Mesenchymal stem cell (in vitro differentiated cells and primary cell): ENCODE data around the gene SYAP1.

ENCODE experiments used
- DNase-seq: peaks from one replicate; pipeline ENCODE4 v3.0.0-alpha.2; 2013
- H2AFZ ChIP-seq: one replicate; pipeline ENCODE4 v1.6.1; 2013; ENCODE audit warnings: low read depth, mild to moderate bottlenecking, control low read depth, inconsistent platforms, low read length, moderate library complexity
- H2AK5ac ChIP-seq: 2 replicates; pipeline ENCODE4 v1.6.1; 2013; ENCODE audit warnings: low read length, moderate library complexity, mild to moderate bottlenecking, inconsistent platforms; ENCODE audit not compliant: severe bottlenecking
- H2BK120ac ChIP-seq: one replicate; pipeline ENCODE4 v1.6.1; 2013; ENCODE audit warnings: low read depth, mild to moderate bottlenecking, inconsistent platforms, low read length, moderate library complexity
- H2BK12ac ChIP-seq, 2 experiments: one replicate each; pipeline ENCODE4 v1.6.1; 2013; ENCODE audit warnings: inconsistent platforms in 2 of 2, low read length in 2 of 2, mild to moderate bottlenecking in 2 of 2, moderate library complexity in 2 of 2, control low read depth in 1 of 2
- H2BK15ac ChIP-seq: one replicate; pipeline ENCODE4 v1.6.1; 2013; ENCODE audit warnings: mild to moderate bottlenecking, low read depth, inconsistent platforms; ENCODE audit not compliant: poor library complexity, severe bottlenecking
- H2BK5ac ChIP-seq: 2 replicates; pipeline ENCODE4 v1.6.1; 2013; ENCODE audit warnings: low read depth, mild to moderate bottlenecking, low read length, control low read depth, inconsistent platforms; ENCODE audit not compliant: poor library complexity, severe bottlenecking
- H3K14ac ChIP-seq, 2 experiments: one replicate each; pipeline ENCODE4 v1.6.1; 2013; ENCODE audit warnings: inconsistent platforms in 2 of 2, low read length in 2 of 2, control low read depth in 1 of 2, mild to moderate bottlenecking in 1 of 2, moderate library complexity in 1 of 2
- H3K18ac ChIP-seq, 2 experiments: one replicate each; pipeline ENCODE4 v1.6.1; 2013; ENCODE audit warnings: inconsistent platforms in 2 of 2, low read length in 2 of 2, control low read depth in 1 of 2, low read depth in 1 of 2, mild to moderate bottlenecking in 1 of 2
- H3K23ac ChIP-seq, 2 experiments: one replicate each; pipeline ENCODE4 v1.6.1; 2013; ENCODE audit warnings: inconsistent platforms in 2 of 2, low read length in 2 of 2, mild to moderate bottlenecking in 2 of 2, moderate library complexity in 2 of 2, control low read depth in 1 of 2
- H3K27ac ChIP-seq: 2 replicates; pipeline ENCODE4 v1.5.1; 2013; ENCODE audit warnings: mild to moderate bottlenecking, moderate library complexity, low read length, control low read depth, inconsistent platforms; ENCODE audit not compliant: poor library complexity, severe bottlenecking
- H3K27me3 ChIP-seq, 2 experiments: 2 replicates each; pipeline versions ENCODE4 v1.6.1 to v1.7.0; 2013; ENCODE audit warnings: low read length in 2 of 2, mild to moderate bottlenecking in 2 of 2, moderate library complexity in 2 of 2, control low read depth in 1 of 2, inconsistent platforms in 1 of 2; ENCODE audit not compliant: control insufficient read depth in 1 of 2, insufficient read depth in 1 of 2
- H3K36me3 ChIP-seq, 2 experiments: 2 replicates each; pipeline versions ENCODE4 v1.6.1 to v1.7.0; 2013; ENCODE audit warnings: low read length in 2 of 2, control low read depth in 1 of 2, inconsistent platforms in 1 of 2, low read depth in 1 of 2, mild to moderate bottlenecking in 1 of 2; ENCODE audit not compliant: insufficient read depth in 2 of 2, control insufficient read depth in 1 of 2
- H3K4ac ChIP-seq, 2 experiments: one replicate each; pipeline ENCODE4 v1.6.1; 2013; ENCODE audit warnings: inconsistent platforms in 2 of 2, low read length in 2 of 2, mild to moderate bottlenecking in 2 of 2, moderate library complexity in 2 of 2, control low read depth in 1 of 2, low read depth in 1 of 2
- H3K4me1 ChIP-seq: 2 replicates; pipeline ENCODE4 v1.6.1; 2013; ENCODE audit warnings: low read depth, low read length, control low read depth; ENCODE audit not compliant: control insufficient read depth, insufficient read depth
- H3K4me2 ChIP-seq: 2 replicates; pipeline ENCODE4 v1.6.1; 2013; ENCODE audit warnings: low read length, mild to moderate bottlenecking, inconsistent platforms; ENCODE audit not compliant: poor library complexity, severe bottlenecking
- H3K4me3 ChIP-seq, 2 experiments: 2 replicates each; pipeline versions ENCODE4 v1.5.1 to v1.7.0; 2013; ENCODE audit warnings: low read length in 2 of 2, mild to moderate bottlenecking in 2 of 2, control low read depth in 1 of 2, low read depth in 1 of 2; ENCODE audit not compliant: insufficient read depth in 1 of 2
- H3K79me1 ChIP-seq: replicated peaks from 2 replicates; pipeline ENCODE4 v1.6.1; 2013; ENCODE audit warnings: mild to moderate bottlenecking, control low read depth, low read length, inconsistent platforms; ENCODE audit not compliant: poor library complexity, severe bottlenecking
- H3K9ac ChIP-seq: 2 replicates; pipeline ENCODE4 v1.7.0; 2013; ENCODE audit warnings: mild to moderate bottlenecking, low read length, moderate library complexity
- H3K9me3 ChIP-seq: 2 replicates; pipeline ENCODE4 v1.7.0; 2013; ENCODE audit warnings: mild to moderate bottlenecking, low read length; ENCODE audit not compliant: control insufficient read depth
- H4K8ac ChIP-seq: one replicate; pipeline ENCODE4 v1.6.1; 2013; ENCODE audit warnings: inconsistent platforms, mild to moderate bottlenecking, low read length, moderate library complexity
- H4K91ac ChIP-seq: one replicate; pipeline ENCODE4 v1.6.1; 2013; ENCODE audit warnings: mild to moderate bottlenecking, low read length, inconsistent platforms
- WGBS: methylation state at CpG from one replicate; pipeline ENCODE4 v1.1.7; 2013; ENCODE audit warnings: mixed read lengths; 5-methylcytosine and 5-hydroxymethylcytosine counted together

SYAP1 gene

DNA sequence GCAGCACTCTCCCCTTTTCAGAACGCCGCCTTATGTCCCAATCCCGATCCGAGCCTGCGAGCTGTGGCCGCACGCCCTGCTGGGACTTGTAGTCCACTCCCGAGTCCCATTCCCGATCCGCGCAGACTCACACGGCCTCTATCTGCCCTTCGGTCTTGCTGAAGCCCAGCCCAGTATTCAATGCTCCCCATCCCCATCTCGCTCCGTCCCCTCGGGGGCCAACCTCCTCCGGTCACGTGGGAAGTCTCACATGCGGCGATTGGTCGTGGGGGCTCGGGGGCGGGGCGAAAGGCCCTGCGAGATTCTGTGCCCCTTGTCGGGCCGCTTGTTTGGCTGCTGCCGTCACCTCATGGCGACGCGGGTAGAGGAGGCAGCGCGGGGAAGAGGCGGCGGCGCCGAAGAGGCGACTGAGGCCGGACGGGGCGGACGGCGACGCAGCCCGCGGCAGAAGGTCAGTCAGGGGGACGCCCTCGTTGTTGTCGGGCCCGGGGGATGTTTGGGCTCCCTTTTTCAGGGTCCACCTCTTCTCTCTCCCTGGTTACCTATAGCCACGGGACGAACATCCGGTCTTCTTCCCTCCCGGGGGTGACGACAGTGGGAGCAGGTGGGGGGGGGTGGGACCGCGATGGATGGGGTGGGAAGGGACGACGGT lies 66.9 kb downstream of the SYAP1 start, which contains the start of gene TXLNG:
TSS of gene TXLNG (plus strand) at position 328 of the 652 bp plus-strand sequence. CDS start at position 350, 22 bp downstream.
- Histone ChIP-seq H2BK12ac (peak within 1 kb of the TSS in 1 of 2 experiments; percentile 10), H3K79me1 (no peaks in the 10 kb centered on the region), H3K23ac (no peak within 1 kb of the TSS), H3K9me3 (no peaks in the 10 kb centered on the region), H3K9ac (peak within 1 kb of the TSS; percentile 93), H3K36me3 (peaks cover 0 to 10% of the 10 kb centered on the region in 2 experiments), H2BK120ac (peak within 1 kb of the TSS; percentile 61), H2BK15ac (no peak within 1 kb of the TSS), H3K4me1 (no peaks in the 10 kb centered on the region), H2BK5ac (no peak within 1 kb of the TSS), H3K18ac (peak within 1 kb of the TSS in 1 of 2 experiments; percentile 40), H2AFZ (peak within 1 kb of the TSS; percentile 72), H2AK5ac (no peak within 1 kb of the TSS), H3K4me3 (peak within 1 kb of the TSS; percentile 75 to 87), H3K4me2 (peak within 1 kb of the TSS; percentile 81), H3K27me3 (no peaks in the 10 kb centered on the region), H4K8ac (peak within 1 kb of the TSS; percentile 82), H3K4ac (no peak within 1 kb of the TSS), H3K27ac (no peak within 1 kb of the TSS), H3K14ac (no peak within 1 kb of the TSS), H4K91ac (peak within 1 kb of the TSS; percentile 50)
- peak; percentile 98 for DNase-seq
- 1% methylated on average over 23 of the region's 59 CpGs for WGBS

DNA sequence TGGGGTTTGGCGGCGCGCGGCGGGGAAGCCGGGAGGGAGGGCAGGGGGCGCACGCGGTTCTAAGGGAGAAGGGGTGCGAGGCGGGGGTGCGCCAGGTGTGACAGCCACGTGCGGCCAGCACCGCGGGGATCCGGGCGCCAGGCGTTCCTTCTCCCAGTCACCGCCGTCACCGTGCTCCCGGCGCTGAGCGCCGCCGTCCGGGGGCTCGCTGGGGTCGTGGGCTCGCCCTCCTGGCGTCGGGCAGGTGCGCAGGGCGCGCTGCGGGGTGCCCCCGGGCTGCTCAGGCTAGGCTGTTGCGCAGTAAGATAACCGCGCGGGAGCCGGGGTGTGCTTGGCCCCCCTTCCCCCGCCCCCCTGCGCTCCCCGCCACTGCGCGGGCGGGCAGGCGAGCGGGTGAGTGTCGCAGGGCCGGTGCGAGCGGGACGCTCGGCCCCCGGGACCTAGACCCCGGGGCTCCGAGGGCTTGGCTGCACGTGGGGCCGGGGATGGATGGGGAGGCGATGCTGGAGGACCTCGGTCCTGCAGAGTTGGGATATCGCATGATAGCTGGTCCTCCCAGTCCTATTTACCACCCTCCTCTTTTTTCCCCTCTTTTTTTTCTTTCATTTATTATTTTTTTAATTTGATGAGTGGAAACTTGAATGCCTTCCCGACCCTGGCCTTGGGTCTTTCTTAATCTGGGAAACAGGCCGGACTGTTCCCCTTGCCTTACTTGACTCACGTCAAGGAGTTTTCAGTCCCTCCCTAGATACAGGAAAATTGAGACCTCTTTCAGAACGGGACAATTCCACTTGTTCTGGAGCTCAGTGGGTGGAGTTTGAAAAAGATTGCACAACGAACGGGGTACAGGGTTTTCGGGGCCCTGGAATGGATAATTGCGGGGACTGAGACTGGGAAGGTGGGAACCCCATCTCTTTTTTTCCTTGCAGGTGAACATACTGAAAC lies 67.7 kb downstream of the SYAP1 start:
- H2BK5ac ChIP-seq = no peak overlapping the region
- peak overlapping the region; percentile 4 for H2AFZ ChIP-seq
- H4K91ac ChIP-seq = no peak overlapping the region
- no peak overlapping the region for H4K8ac ChIP-seq
- no peak for DNase-seq
- no peak overlapping the region for H2AK5ac ChIP-seq
- no peaks in the 10 kb centered on the region for H3K9me3 ChIP-seq
- H2BK12ac ChIP-seq = no peak overlapping the region
- no peak overlapping the region for H3K14ac ChIP-seq
- H3K27me3 ChIP-seq = no peaks in the 10 kb centered on the region
- 32% methylated on average over 5 of the region's 73 CpGs for WGBS
- H3K9ac ChIP-seq = peak overlapping the region; percentile 93
- peak overlapping the region in 1 of 2 experiments; percentile 40 for H3K18ac ChIP-seq
- no peak overlapping the region for H3K27ac ChIP-seq
- H3K4me1 ChIP-seq = no peaks in the 10 kb centered on the region
- H3K4me2 ChIP-seq = peak overlapping the region; percentile 68
- H3K79me1 ChIP-seq = no peaks in the 10 kb centered on the region
- H3K4me3 ChIP-seq = peak overlapping the region; percentile 75 to 87
- H3K36me3 ChIP-seq = peaks cover 0 to 16% of the 10 kb centered on the region in 2 experiments
- no peak overlapping the region for H3K23ac ChIP-seq
- H2BK120ac ChIP-seq = peak overlapping the region; percentile 5
- no peak overlapping the region for H3K4ac ChIP-seq
- no peak overlapping the region for H2BK15ac ChIP-seq

DNA sequence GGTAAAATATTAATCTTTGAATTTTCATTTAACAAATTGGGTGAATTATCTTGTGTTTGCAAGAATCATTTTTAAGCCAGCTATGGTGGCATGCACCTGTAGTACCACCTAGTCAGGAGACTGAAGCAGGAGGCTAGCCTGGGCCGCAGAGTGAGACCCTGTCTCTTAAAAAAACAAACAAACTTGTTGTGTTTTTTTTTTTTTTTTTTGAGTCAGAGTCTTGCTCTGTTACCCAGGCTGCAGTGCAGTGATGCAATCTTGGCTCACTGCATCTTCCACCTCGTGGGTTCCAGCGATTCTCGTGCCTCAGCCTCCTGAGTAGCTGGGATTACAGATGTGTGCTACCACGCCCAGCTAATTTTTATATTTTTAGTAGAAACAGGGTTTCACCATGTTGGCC lies 69.1 kb downstream of the SYAP1 start:
- Histone ChIP-seq H3K27ac (no peak overlapping the region), H2BK5ac (no peak overlapping the region), H2AK5ac (no peak overlapping the region), H3K36me3 (peaks cover 0 to 24% of the 10 kb centered on the region in 2 experiments), H3K4me1 (no peaks in the 10 kb centered on the region), H3K18ac (no peak overlapping the region), H3K23ac (no peak overlapping the region), H3K79me1 (no peaks in the 10 kb centered on the region), H3K9ac (peak overlapping the region; percentile 93), H4K8ac (no peak overlapping the region), H2BK120ac (no peak overlapping the region), H3K9me3 (no peaks in the 10 kb centered on the region), H3K27me3 (no peaks in the 10 kb centered on the region), H3K4ac (no peak overlapping the region), H3K14ac (no peak overlapping the region), H2AFZ (no peak overlapping the region), H3K4me2 (no peak overlapping the region), H2BK15ac (no peak overlapping the region), H4K91ac (no peak overlapping the region), H2BK12ac (no peak overlapping the region), H3K4me3 (no peak overlapping the region)
- no peak for DNase-seq
- WGBS = 81% methylated on average over 3 of the region's 5 CpGs

DNA sequence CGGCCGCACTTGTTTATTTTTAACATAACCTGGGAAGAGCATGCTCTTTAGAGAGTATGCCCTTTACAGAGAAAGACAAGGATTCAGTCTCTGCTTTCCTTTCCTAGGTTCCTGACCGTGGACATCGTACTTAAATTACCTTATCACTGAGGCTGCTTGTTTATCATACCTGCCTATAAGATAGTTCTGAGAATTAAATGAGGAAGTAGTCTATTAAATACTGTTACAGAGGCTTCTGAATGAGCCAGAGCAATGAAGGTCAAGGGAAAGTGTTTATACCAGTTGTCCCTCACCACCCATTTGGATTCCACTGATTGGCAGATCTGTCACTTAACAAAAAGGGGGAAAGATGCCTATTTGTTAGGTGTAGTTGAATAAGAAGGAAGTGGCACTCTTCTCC lies 76.9 kb downstream of the SYAP1 start:
- H3K4ac ChIP-seq = no peak overlapping the region
- H3K79me1 ChIP-seq = no peaks in the 10 kb centered on the region
- H3K14ac ChIP-seq = no peak overlapping the region
- no peak overlapping the region for H2BK120ac ChIP-seq
- H3K4me3 ChIP-seq = no peak overlapping the region
- no peaks in the 10 kb centered on the region for H3K27me3 ChIP-seq
- H2BK12ac ChIP-seq = no peak overlapping the region
- no peak overlapping the region for H3K4me2 ChIP-seq
- 100% methylated on average over 2 of the region's 4 CpGs for WGBS
- H2BK15ac ChIP-seq = no peak overlapping the region
- H4K91ac ChIP-seq = no peak overlapping the region
- no peak overlapping the region for H2BK5ac ChIP-seq
- peaks cover 0 to 44% of the 10 kb centered on the region in 2 experiments for H3K36me3 ChIP-seq
- H3K9ac ChIP-seq = no peak overlapping the region
- H3K23ac ChIP-seq = no peak overlapping the region
- no peaks in the 10 kb centered on the region for H3K4me1 ChIP-seq
- no peak overlapping the region for H4K8ac ChIP-seq
- H3K27ac ChIP-seq = no peak overlapping the region
- no peak overlapping the region for H2AK5ac ChIP-seq
- H3K9me3 ChIP-seq = no peaks in the 10 kb centered on the region
- H3K18ac ChIP-seq = no peak overlapping the region
- no peak overlapping the region for H2AFZ ChIP-seq
- DNase-seq = no peak
